Vagina (tissue), 2 donors: ENCODE data around the gene ZNF524. TPM values are rescaled to one million over a fixed set of nuclear protein-coding genes. Genes with fewer than 3 reads are reported as not detected.
"Not testable (repeated sequence)": the region's sequence is repeated elsewhere in the genome, so short reads cannot be mapped to it uniquely, and the experiment has no call there.

Experiments used
- DNase-seq, 2 donors: peaks; one replicate each; pipeline ENCODE4 v3.0.0-alpha.2; 2017; ENCODE audit errors: extremely low spot score in 2 of 2
- H3K27ac ChIP-seq: fragments of 200-600 bp; sonication (generic); one replicate; pipeline ENCODE4 v1.5.1; 2019
- H3K27me3 ChIP-seq: fragments of 200-600 bp; sonication (generic); one replicate; pipeline ENCODE4 v1.5.1; 2019
- H3K36me3 ChIP-seq, 2 donors: fragments of 200-600 bp; sonication (generic); one replicate each; pipeline ENCODE4 v1.5.1; 2017 to 2019
- H3K4me1 ChIP-seq: fragments of 200-600 bp; sonication (generic); one replicate; pipeline ENCODE4 v1.5.1; 2019
- H3K4me3 ChIP-seq, 2 donors: fragments of 200-600 bp; sonication (generic); 1 replicate in 1 of 2; 2 replicates in 1 of 2; pipeline ENCODE4 v1.5.1; 2016 to 2019
- H3K9me3 ChIP-seq: fragments of 200-600 bp; sonication (generic); one replicate; pipeline ENCODE4 v1.5.1; 2019
- POLR2A ChIP-seq, 2 donors: fragments of 450-650 bp; IDR thresholded peaks; one replicate each; pipeline ENCODE4 v1.6.1; 2017; ENCODE audit warnings: antibody characterized with exemption in 2 of 2, mild to moderate bottlenecking in 2 of 2, moderate library complexity in 2 of 2
- POLR2AphosphoS5 ChIP-seq, 2 donors: sonication (generic); formaldehyde crosslinking; IDR thresholded peaks; one replicate each; pipeline ENCODE4 v1.9.0; 2017; ENCODE audit warnings: antibody characterized with exemption in 2 of 2, mild to moderate bottlenecking in 2 of 2, low read depth in 1 of 2; ENCODE audit not compliant: insufficient read depth in 1 of 2
- intact Hi-C: fragments of 100-400 bp; cut with DNase I; formaldehyde crosslinking; loops from one replicate; pipeline ENCODE4 v1.15.1; 2023
- total RNA-seq: library from RNA; depleted of rRNA; stranded (reverse); fragments of >200 nt; gene quantifications from one replicate; pipeline ENCODE4 v1.2.3, GENCODE V29; 2016
- TF ChIP-seq, protein P1 (sequence below), 3 experiments: fragments of 450-650 bp in 2 of 3; fragments of 200-600 bp in 1 of 3; sonication (generic) in 1 of 3; IDR thresholded peaks; one replicate each; pipeline ENCODE4 v1.5.1; 2017 to 2019; ENCODE audit warnings: antibody characterized with exemption in 3 of 3, mild to moderate bottlenecking in 2 of 3, moderate library complexity in 2 of 3

Gene ZNF524
- total RNA-seq, 1 donor from 2014 or later = 15.5 TPM

DNA sequence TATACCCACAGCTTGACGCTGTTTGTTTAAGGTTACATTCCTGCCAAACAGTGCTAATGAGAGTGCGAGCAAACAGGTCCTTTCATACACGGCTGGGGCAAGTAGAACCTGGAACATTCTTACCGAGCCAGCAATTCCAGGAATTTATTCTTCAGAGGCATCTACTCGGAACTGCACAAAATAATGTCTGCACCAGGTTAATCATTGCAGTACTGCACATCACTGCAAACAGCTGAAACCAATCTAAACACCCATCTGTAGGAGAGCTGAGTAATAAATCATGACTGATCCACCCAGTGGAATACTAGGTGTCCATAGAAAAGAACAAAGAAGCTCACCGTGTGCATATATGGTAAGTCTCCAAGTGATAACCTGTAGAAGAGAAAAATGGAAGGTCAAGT is 18.3 kb upstream of the ZNF524 start:
- H3K4me1 ChIP-seq = peaks cover 39% of the 10 kb centered on the region
- no peak overlapping the region for H3K27ac ChIP-seq
- no peak for DNase-seq
- no peak overlapping the region for H3K4me3 ChIP-seq
- no peaks in the 10 kb centered on the region for H3K9me3 ChIP-seq
- H3K36me3 ChIP-seq = peaks cover 0 to 7% of the 10 kb centered on the region in 2 donors
- no peaks in the 10 kb centered on the region for H3K27me3 ChIP-seq
- intact Hi-C loops = no loop called here
- TF ChIP-seq POLR2AphosphoS5 (IDR thresholded peaks at IDR 0.05; ENCODE audit: insufficient read depth in 1 of 2, low read depth in 1 of 2) (no peak), POLR2A (IDR thresholded peaks at IDR 0.05) (no peak)
- TF ChIP-seq, protein P1, sequence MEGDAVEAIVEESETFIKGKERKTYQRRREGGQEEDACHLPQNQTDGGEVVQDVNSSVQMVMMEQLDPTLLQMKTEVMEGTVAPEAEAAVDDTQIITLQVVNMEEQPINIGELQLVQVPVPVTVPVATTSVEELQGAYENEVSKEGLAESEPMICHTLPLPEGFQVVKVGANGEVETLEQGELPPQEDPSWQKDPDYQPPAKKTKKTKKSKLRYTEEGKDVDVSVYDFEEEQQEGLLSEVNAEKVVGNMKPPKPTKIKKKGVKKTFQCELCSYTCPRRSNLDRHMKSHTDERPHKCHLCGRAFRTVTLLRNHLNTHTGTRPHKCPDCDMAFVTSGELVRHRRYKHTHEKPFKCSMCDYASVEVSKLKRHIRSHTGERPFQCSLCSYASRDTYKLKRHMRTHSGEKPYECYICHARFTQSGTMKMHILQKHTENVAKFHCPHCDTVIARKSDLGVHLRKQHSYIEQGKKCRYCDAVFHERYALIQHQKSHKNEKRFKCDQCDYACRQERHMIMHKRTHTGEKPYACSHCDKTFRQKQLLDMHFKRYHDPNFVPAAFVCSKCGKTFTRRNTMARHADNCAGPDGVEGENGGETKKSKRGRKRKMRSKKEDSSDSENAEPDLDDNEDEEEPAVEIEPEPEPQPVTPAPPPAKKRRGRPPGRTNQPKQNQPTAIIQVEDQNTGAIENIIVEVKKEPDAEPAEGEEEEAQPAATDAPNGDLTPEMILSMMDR (IDR thresholded peaks at IDR 0.05) = no peak

GRCh38 chr19:55582284-55582683 is 17.8 kb upstream of the ZNF524 start:
- H3K27ac ChIP-seq, H3K9me3 ChIP-seq, intact Hi-C loops, H3K36me3 ChIP-seq, DNase-seq, H3K27me3 ChIP-seq, H3K4me3 ChIP-seq: not testable (repeated sequence)
- peaks cover 43% of the 10 kb centered on the region for H3K4me1 ChIP-seq

- intact Hi-C loops, DNase-seq, H3K27me3 ChIP-seq, H3K36me3 ChIP-seq, H3K9me3 ChIP-seq, H3K4me3 ChIP-seq, H3K27ac ChIP-seq: not testable (repeated sequence)
- H3K4me1 ChIP-seq = peaks cover 49% of the 10 kb centered on the region
Observed at GRCh38 chr19:55583897-55584296, 16.2 kb upstream of the ZNF524 start.

DNA sequence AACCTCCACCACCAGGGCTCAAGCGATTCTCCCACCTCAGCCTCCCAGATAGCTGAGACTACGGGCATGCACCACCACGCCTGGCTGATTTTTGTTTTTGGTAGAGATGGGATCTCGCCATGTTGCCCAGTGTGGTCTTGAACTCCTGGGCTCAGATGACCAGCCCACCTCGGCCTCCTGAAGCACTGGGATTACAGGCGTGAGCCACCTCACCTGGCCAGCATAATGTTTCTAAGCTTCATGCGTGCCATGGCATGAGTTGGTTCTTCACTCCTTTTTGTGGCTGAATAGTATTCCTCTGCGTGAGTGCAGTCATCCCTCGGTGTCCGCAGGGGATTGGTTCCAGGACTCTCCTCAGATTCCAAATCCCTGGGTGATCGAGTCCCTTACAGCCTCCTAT is 15.2 kb upstream of the ZNF524 start:
- no peak for TF ChIP-seq POLR2A (IDR thresholded peaks at IDR 0.05)
- TF ChIP-seq, protein P1 (IDR thresholded peaks at IDR 0.05) = no peak
- no peak for TF ChIP-seq POLR2AphosphoS5 (IDR thresholded peaks at IDR 0.05; ENCODE audit: insufficient read depth in 1 of 2, low read depth in 1 of 2)
- no peak overlapping the region for H3K4me3 ChIP-seq
- intact Hi-C loops = no loop called here
- H3K9me3 ChIP-seq = no peaks in the 10 kb centered on the region
- H3K4me1 ChIP-seq = peaks cover 47% of the 10 kb centered on the region
- no peak overlapping the region for H3K27ac ChIP-seq
- no peaks in the 10 kb centered on the region for H3K27me3 ChIP-seq
- no peaks in the 10 kb centered on the region for H3K36me3 ChIP-seq
- DNase-seq = no peak

DNA sequence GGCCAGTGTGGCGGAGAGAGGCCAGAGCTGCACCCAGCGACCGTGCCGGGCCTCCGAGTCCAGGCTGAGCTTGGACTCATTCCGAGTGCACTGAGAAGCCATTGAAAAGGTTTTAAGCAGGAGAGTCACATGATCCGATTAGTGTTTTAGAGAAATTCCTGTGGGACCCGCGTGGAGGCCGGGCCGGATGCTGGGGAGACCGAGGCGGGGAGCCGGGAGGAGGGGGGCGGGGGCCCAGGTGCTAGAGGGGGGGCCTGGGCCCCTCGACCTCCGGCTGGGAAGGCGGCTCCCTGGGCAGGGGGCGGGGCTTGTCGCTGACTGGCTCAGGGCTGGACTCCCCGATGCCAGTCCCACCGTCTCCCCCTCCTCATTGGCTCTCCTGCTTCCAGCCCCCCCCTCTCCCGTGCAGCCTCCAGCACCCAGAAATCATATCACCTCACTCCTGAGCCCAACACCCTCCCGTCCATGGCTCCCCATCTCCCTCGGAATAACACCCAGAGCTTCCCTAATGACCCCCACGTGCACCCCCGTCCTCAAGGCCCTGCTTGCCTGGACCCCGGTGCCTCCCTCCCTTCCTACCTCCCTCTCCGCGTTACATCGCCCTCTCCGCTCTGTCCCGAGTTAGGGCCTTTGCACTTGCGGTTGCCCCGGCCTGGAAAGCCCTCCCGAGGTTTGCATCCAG is 14.3 kb upstream of the ZNF524 start:
- H3K27me3 ChIP-seq = no peaks in the 10 kb centered on the region
- intact Hi-C loops = no loop called here
- peak overlapping the region; percentile 12 for H3K27ac ChIP-seq
- TF ChIP-seq POLR2A (IDR thresholded peaks at IDR 0.05) (no peak), POLR2AphosphoS5 (IDR thresholded peaks at IDR 0.05; ENCODE audit: insufficient read depth in 1 of 2, low read depth in 1 of 2) (no peak)
- TF ChIP-seq, protein P1 (IDR thresholded peaks at IDR 0.05) = no peak
- DNase-seq = no peak
- H3K4me1 ChIP-seq = peaks cover 38% of the 10 kb centered on the region
- no peaks in the 10 kb centered on the region for H3K36me3 ChIP-seq
- H3K9me3 ChIP-seq = no peaks in the 10 kb centered on the region
- H3K4me3 ChIP-seq = peak overlapping the region; percentile 30 to 32

GRCh38 chr19:55586976-55587668 is 13.0 kb upstream of the ZNF524 start:
- Histone ChIP-seq H3K4me3 (peak overlapping the region; percentile 28 to 32), H3K4me1 (peaks cover 26% of the 10 kb centered on the region), H3K27me3 (no peaks in the 10 kb centered on the region), H3K9me3 (no peaks in the 10 kb centered on the region), H3K27ac (no peak overlapping the region), H3K36me3 (peaks cover 0 to 2% of the 10 kb centered on the region in 2 donors)
- no peak for DNase-seq
- intact Hi-C loops = no loop called here
- no peak for TF ChIP-seq POLR2AphosphoS5 (IDR thresholded peaks at IDR 0.05; ENCODE audit: insufficient read depth in 1 of 2, low read depth in 1 of 2)
- TF ChIP-seq, protein P1 (IDR thresholded peaks at IDR 0.05) = no peak
- no peak for TF ChIP-seq POLR2A (IDR thresholded peaks at IDR 0.05)
